Omental fat pad (tissue), 4 donors: ENCODE data around the gene ATP8B1. TPM values are rescaled to one million over a fixed set of nuclear protein-coding genes. Genes with fewer than 3 reads are reported as not detected.

Source experiments
- ATAC-seq: fragments of 150-250 bp; one replicate; pipeline ENCODE4 v1.9.1; 2016; ENCODE audit warnings: mild to moderate bottlenecking, moderate library complexity; ENCODE audit not compliant: low FRiP score
- DNase-seq: peaks from one replicate; pipeline ENCODE4 v3.0.0-alpha.2; 2019; ENCODE audit warnings: low spot score
- small RNA-seq: library from RNA; depleted of rRNA; stranded (forward); fragments of <200 nt; gene quantifications from one replicate; pipeline ENCODE3, GENCODE V24; 2016
- total RNA-seq, 4 donors: library from RNA; depleted of rRNA; stranded (reverse); fragments of >200 nt; gene quantifications; one replicate each; pipeline ENCODE4 v1.1.0, GENCODE V29; 2016
- TF ChIP-seq, protein P1 (sequence below), 3 donors: fragments of 450-650 bp; IDR thresholded peaks; one replicate each; pipeline ENCODE4 v1.5.1; 2016 to 2017; ENCODE audit warnings: antibody characterized with exemption in 3 of 3, mild to moderate bottlenecking in 3 of 3, moderate library complexity in 2 of 3

Gene ATP8B1
- total RNA-seq, 4 donors from 2014 or later, result 6.3 to 21.8 (median 7.9) TPM

DNA sequence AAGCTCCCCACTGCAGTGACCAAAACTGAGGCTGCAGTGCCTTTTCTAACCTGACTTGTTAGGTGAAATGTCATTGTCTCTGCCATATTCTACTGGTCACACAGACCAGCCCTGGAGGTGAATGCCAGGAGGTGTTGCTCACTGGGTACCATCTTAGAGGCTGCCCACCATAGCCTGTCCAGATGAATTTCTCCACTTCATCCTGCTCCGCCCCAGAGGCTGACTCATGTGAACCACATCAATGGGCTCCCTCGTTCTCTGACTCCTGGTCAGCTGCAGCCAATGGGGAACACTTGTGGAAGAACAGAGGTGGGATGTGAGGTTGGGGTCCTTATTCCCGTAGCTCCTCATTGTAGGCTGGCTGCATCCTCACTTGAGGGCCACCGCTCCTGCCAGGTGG, 178.1 kb downstream of the ATP8B1 start:
- DNase-seq (no peak), ATAC-seq (no peak)
- TF ChIP-seq, protein P1, sequence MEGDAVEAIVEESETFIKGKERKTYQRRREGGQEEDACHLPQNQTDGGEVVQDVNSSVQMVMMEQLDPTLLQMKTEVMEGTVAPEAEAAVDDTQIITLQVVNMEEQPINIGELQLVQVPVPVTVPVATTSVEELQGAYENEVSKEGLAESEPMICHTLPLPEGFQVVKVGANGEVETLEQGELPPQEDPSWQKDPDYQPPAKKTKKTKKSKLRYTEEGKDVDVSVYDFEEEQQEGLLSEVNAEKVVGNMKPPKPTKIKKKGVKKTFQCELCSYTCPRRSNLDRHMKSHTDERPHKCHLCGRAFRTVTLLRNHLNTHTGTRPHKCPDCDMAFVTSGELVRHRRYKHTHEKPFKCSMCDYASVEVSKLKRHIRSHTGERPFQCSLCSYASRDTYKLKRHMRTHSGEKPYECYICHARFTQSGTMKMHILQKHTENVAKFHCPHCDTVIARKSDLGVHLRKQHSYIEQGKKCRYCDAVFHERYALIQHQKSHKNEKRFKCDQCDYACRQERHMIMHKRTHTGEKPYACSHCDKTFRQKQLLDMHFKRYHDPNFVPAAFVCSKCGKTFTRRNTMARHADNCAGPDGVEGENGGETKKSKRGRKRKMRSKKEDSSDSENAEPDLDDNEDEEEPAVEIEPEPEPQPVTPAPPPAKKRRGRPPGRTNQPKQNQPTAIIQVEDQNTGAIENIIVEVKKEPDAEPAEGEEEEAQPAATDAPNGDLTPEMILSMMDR (IDR thresholded peaks at IDR 0.05), result no peak

DNA sequence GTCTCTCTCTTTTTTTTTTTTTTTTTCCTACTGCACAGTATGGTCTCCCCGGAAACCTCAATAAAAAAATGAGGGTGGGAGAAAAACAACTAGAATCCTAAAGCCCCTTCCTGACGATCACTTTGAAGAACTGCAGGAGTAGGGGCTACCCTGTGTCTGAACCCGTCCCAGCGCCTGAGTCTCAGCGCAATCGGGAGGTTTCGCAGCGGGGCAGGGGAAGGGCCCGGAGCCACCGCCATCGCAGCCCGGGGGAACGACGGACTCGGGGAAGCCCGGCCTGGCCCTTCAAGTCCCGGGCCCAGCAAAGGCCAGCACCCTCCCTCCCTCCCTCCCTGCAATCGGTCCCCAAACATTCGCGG, 181.9 kb downstream of the ATP8B1 start:
- DNase-seq (no peak), ATAC-seq (peak; percentile 38)
- TF ChIP-seq, protein P1 (IDR thresholded peaks at IDR 0.05), result no peak

DNA sequence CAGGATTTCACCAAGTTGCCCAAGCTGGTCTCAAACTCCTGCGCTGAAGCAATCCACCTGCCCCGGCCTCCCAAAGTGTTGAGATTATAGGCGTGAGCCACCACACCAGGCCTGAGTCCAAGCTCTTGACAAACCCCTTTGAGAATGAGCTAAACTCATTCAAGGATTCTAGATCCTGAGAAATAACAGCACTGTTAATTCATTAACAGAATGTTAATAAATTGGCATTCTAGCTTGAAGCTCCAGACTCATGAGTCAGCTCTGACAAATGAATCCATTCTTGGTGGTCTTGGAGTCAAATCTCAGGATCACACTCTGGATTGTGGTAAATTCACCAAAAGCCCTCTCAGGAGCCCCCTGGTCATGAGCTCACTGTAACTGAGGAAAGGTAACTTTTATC, 183.2 kb downstream of the ATP8B1 start:
- DNase-seq (no peak), ATAC-seq (no peak)
- TF ChIP-seq, protein P1 (IDR thresholded peaks at IDR 0.05), result no peak

DNA sequence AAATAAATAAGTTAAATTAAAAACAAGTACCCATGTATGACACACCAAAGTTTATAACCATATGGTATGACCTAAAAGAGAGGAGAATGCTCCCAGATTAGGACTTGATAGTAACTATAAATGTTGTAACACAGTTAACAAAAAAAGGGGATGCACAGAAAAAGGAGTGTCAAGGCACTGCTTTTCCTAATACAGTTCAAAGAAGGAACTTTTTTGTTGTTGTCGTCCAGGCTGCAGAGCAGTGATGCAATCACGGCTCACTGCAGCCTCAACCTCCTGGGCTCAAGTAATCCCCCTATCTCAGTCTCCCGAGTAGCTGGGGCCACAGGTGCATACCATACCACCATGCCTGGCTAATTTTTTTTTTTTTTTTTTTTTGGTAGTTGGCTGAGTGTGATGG, 184.2 kb downstream of the ATP8B1 start:
- TF ChIP-seq, protein P1 (IDR thresholded peaks at IDR 0.05), result no peak
- no peak for DNase-seq
- no peak for ATAC-seq

DNA sequence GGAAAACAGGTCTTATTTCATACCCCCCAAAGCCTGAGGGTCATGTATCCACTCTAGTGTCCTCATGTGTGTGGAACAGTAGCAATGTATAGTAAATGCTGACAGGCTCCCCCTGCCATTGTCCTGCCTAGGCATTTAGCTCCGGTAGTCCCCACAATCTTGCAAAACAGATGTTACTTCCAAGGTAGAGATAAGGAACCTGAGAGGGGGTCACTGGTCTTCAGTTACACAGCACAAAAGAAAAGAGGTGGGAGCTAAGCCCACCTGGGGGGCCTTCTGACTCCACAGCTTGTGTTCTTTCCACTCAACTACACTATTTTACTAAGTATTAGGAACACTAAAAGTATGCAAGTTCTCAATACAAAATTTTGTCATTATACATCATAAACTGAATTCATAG, 199.2 kb downstream of the ATP8B1 start:
- TF ChIP-seq, protein P1 (IDR thresholded peaks at IDR 0.05), result no peak

More for the DNA sequence above, 199.2 kb downstream of the ATP8B1 start:
- ATAC-seq (no peak), DNase-seq (no peak)

Small RNA genes lying within 50 kb of the gene (small RNA-seq; reads per million reads assigned to genes)
- not detected for gene RNU6-742P

Other genes with a start within 250 kb of the ATP8B1 start
- 10 to 100 TPM; 22.3 to 53.0 (median 31.7) TPM for gene FECH, start 216.6 kb downstream of the ATP8B1 start, total RNA-seq
- 100 to 1,000 TPM in 3 of 4 donors, 10 to 100 TPM in 1; 88.9 to 122 (median 112) TPM for gene NARS1, start 181.5 kb downstream of the ATP8B1 start, total RNA-seq
- gene NEDD4L, start 240.9 kb upstream of the ATP8B1 start, total RNA-seq, result 10 to 100 TPM; 16.2 to 63.0 (median 30.4) TPM